Right lobe of liver (tissue), 4 donors: Measurements from ENCODE around the gene MANSC4.

ENCODE experiments used
- POLR2A ChIP-seq: fragments of 450-650 bp; IDR thresholded peaks from one replicate; pipeline ENCODE4 v1.6.1; 2017; ENCODE audit warnings: antibody characterized with exemption, mild to moderate bottlenecking
- TF ChIP-seq, protein P1 (sequence below), 4 donors: fragments of 200-600 bp in 3 of 4; fragments of 450-650 bp in 1 of 4; IDR thresholded peaks; one replicate each; pipeline versions ENCODE4 v1.5.1 to v1.8.0; 2016 to 2022; ENCODE audit warnings: antibody characterized with exemption in 4 of 4, mild to moderate bottlenecking in 2 of 4
- donor health status: DM: no; HTN: no; CAD: no.
- donor health status: DM: no; HTN: no; CAD: no.
- donor health status: DM: no; HTN: yes; CAD: no.

DNA sequence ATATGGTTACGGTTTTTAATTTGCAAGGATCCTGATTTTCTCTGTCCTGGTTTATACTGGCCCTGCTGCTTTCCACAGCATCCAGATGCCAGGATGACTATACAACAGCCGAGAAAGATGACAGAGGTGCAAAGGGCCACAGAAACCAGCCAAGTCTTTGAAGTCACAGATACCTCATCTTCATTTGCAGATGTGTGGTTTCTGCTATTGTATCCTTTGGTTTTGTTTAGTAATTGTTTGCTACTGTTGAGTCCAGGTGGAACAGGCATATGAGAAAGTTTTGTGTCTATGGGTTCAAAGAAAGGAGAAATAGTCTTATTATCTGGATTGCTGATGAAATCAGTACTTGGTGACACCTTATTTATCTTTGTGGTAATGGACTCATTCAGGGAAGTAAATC is 17.3 kb downstream of the MANSC4 start:
- TF ChIP-seq, protein P1, sequence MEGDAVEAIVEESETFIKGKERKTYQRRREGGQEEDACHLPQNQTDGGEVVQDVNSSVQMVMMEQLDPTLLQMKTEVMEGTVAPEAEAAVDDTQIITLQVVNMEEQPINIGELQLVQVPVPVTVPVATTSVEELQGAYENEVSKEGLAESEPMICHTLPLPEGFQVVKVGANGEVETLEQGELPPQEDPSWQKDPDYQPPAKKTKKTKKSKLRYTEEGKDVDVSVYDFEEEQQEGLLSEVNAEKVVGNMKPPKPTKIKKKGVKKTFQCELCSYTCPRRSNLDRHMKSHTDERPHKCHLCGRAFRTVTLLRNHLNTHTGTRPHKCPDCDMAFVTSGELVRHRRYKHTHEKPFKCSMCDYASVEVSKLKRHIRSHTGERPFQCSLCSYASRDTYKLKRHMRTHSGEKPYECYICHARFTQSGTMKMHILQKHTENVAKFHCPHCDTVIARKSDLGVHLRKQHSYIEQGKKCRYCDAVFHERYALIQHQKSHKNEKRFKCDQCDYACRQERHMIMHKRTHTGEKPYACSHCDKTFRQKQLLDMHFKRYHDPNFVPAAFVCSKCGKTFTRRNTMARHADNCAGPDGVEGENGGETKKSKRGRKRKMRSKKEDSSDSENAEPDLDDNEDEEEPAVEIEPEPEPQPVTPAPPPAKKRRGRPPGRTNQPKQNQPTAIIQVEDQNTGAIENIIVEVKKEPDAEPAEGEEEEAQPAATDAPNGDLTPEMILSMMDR (IDR thresholded peaks at IDR 0.05): no peak
- TF ChIP-seq POLR2A: no peak
